CMK (cell line): ENCODE measurements around the gene MS4A10.
"Not testable (repeated sequence)": the region's sequence is repeated elsewhere in the genome, so short reads cannot be mapped to it uniquely, and the experiment has no call there.

Experiments
- DNase-seq: peaks from one replicate; pipeline ENCODE4 v3.0.0-alpha.2; 2010; ENCODE audit warnings: low read depth

The MS4A10 gene

GRCh38 chr11:60786811-60787567, 1.9 kb downstream of the MS4A10 start:
- DNase-seq: no peak

GRCh38 chr11:60788401-60789125, 3.4 kb downstream of the MS4A10 start:
- DNase-seq: no peak

GRCh38 chr11:60790726-60791125, 5.6 kb downstream of the MS4A10 start:
- no peak for DNase-seq

- DNase-seq: no peak
Measured at GRCh38 chr11:60791153-60791933, 6.2 kb downstream of the MS4A10 start.

GRCh38 chr11:60792521-60792920, 7.4 kb downstream of the MS4A10 start:
- no peak for DNase-seq

GRCh38 chr11:60795291-60795690, 10.2 kb downstream of the MS4A10 start:
- no peak for DNase-seq

GRCh38 chr11:60797846-60798630, 12.9 kb downstream of the MS4A10 start:
- no peak for DNase-seq

GRCh38 chr11:60798631-60799030, 13.5 kb downstream of the MS4A10 start:
- DNase-seq: no peak

GRCh38 chr11:60801194-60801593, 16.1 kb downstream of the MS4A10 start:
- no peak for DNase-seq

- DNase-seq: no peak
Measured at GRCh38 chr11:60803273-60803936, 18.3 kb downstream of the MS4A10 start.

- no peak for DNase-seq
Measured at GRCh38 chr11:60809249-60809648, 24.1 kb downstream of the MS4A10 start.

GRCh38 chr11:60809691-60810090, 24.6 kb downstream of the MS4A10 start:
- DNase-seq: no peak

GRCh38 chr11:60810151-60810550, 25.0 kb downstream of the MS4A10 start:
- DNase-seq: no peak

GRCh38 chr11:60810569-60810968, 25.4 kb downstream of the MS4A10 start:
- DNase-seq: no peak

GRCh38 chr11:60813324-60813723, 28.2 kb downstream of the MS4A10 start:
- DNase-seq: no peak

GRCh38 chr11:60814112-60814511, 29.0 kb downstream of the MS4A10 start:
- DNase-seq: no peak

- no peak for DNase-seq
Measured at GRCh38 chr11:60816590-60817157, 31.5 kb downstream of the MS4A10 start.

GRCh38 chr11:60818057-60818456, 32.9 kb downstream of the MS4A10 start:
- no peak for DNase-seq

- DNase-seq: no peak
Measured at GRCh38 chr11:60821827-60822599, 36.9 kb downstream of the MS4A10 start.

- DNase-seq: not testable (repeated sequence)
Measured at GRCh38 chr11:60823745-60824306, 38.7 kb downstream of the MS4A10 start.
